ENCODE data around the gene UBE2D4. TPM values are rescaled to one million over a fixed set of nuclear protein-coding genes. Genes with fewer than 3 reads are reported as not detected.

The UBE2D4 gene
- total RNA-seq (2011; cell fraction: chromatin; rRNA removed; ENCODE audit: low replicate concordance) = 5.1 and 8.4 TPM in 2 replicates
- 3.8 and 4.3 TPM in 2 replicates for total RNA-seq (2011; cell fraction: nucleolus; rRNA removed)
- 4.6 and 7.3 TPM in 2 replicates for total RNA-seq (2011; cell fraction: nucleoplasm; rRNA removed)
- total RNA-seq (2014; rRNA removed) (4.5 and 9.1 TPM in 2 replicates), total RNA-seq (2014; rRNA removed; fragmentation: Illumina TruSeq; extraction: Trizol) (6.4 and 6.9 TPM in 2 replicates), total RNA-seq (2015; rRNA removed; fragmentation: Illumina TruSeq; extraction: Trizol) (7.0 and 8.3 TPM in 2 replicates), total RNA-seq (2021) (10.2 and 11.7 TPM in 2 replicates), polyA plus RNA-seq (2011; rRNA removed) (14.3 and 17.4 TPM in 2 replicates), polyA plus RNA-seq (2014; fragmentation: Illumina TruSeq; extraction: Trizol) (12.0 and 16.2 TPM in 2 replicates), polyA plus RNA-seq (2014; fragmentation: Nextera tagmentation; extraction: Ambion mirVana) (1 to 10 TPM; 3.3 to 4.7 TPM), polyA plus RNA-seq (2014; rRNA removed) (7.5 and 9.0 TPM in 2 replicates), polyA minus RNA-seq (2011; rRNA and poly(A)+ RNA removed) (14.8 and 20.1 TPM in 2 replicates), Bru-seq, nascent RNA (percentile 52 among the genes with signal in this experiment), BruChase-seq, experiment 1, labeled RNA remaining after a 2-hour chase (percentile 52 among the genes with signal in this experiment), BruChase-seq, experiment 2, labeled RNA remaining after a 6-hour chase (percentile 52 among the genes with signal in this experiment)
- 24.0 and 24.2 TPM in 2 replicates for polyA plus RNA-seq (2011; cell fraction: cytosol; rRNA removed)
- polyA plus RNA-seq (2011; cell fraction: nucleus; rRNA removed) = 9.4 and 10.3 TPM in 2 replicates
- 10.5 and 13.2 TPM in 2 replicates for polyA plus RNA-seq (2012)
- 7.6 and 11.1 TPM in 2 replicates for polyA minus RNA-seq (2011; cell fraction: cytosol; rRNA and poly(A)+ RNA removed)
- polyA minus RNA-seq (2011; cell fraction: nucleus; rRNA and poly(A)+ RNA removed) = 1.3 and 4.7 TPM in 2 replicates
- long read RNA-seq, experiment 1, transcript UBE2D4-201 (7 exons, 3,974 nt) = major isoform, 8 of 25 reads
- long read RNA-seq, experiment 1, partial matches to known transcripts = 1 of 25 reads
- long read RNA-seq, experiment 1, other reads (novel, unspliced or antisense) = 10 of 25 reads
- long read RNA-seq, experiment 2, transcript UBE2D4-201 (7 exons, 3,974 nt) = major isoform, 10 of 21 reads
- long read RNA-seq, experiment 2, partial matches to known transcripts = 0 of 21 reads
- long read RNA-seq, experiment 2, other reads (novel, unspliced or antisense) = 9 of 21 reads
- long read RNA-seq, experiment 3, transcript UBE2D4-201 (7 exons, 3,974 nt) = major isoform, 11 of 17 reads
- long read RNA-seq, experiment 3, partial matches to known transcripts = 0 of 17 reads
- long read RNA-seq, experiment 3, other reads (novel, unspliced or antisense) = 6 of 17 reads

- TSS peak; percentile 82 for BruUV-seq (replicated peaks)
- Histone ChIP-seq H3K36me3 (ENCODE audit: control insufficient read depth, insufficient read depth, low read length) (no peaks in the 10 kb centered on the region), H3K9ac (ENCODE audit: insufficient read depth in 1 of 2, low read depth in 2 of 2, low read length in 2 of 2) (peak within 1 kb of the TSS; percentile 89 to 91), H3K9me3 (replicated peaks; ENCODE audit: control insufficient read depth, insufficient read depth, low read depth, low read length) (no peaks in the 10 kb centered on the region; the same call in 1 of the 2 replicates), H3K4me3 (peak within 1 kb of the TSS; percentile 63), H2AFZ (ENCODE audit: low read depth, low read length) (peak within 1 kb of the TSS; percentile 90), H3K4me2 (ENCODE audit: insufficient read depth, low read length) (peak within 1 kb of the TSS; percentile 99), H3K27ac (ENCODE audit: extremely low read depth, low read depth, low read length) (peak within 1 kb of the TSS; percentile 88), H3K4me1 (replicated peaks in 1 of 2; ENCODE audit: control insufficient read depth in 2 of 2, insufficient read depth in 2 of 2, low read length in 2 of 2) (peaks cover 15 to 17% of the 10 kb centered on the region in 2 experiments; a peak in 4 of 5 replicates), H3K9me1 (ENCODE audit: control insufficient read depth, insufficient read depth, low read length) (no peaks in the 10 kb centered on the region), H3K79me2 (ENCODE audit: control insufficient read depth, insufficient read depth, low read length) (peaks cover 17% of the 10 kb centered on the region), H3K27me3 (ENCODE audit: control insufficient read depth in 2 of 2, insufficient read depth in 2 of 2, low read length in 2 of 2) (no peaks in the 10 kb centered on the region), H4K20me1 (replicated peaks; ENCODE audit: control insufficient read depth, insufficient read depth, low read length) (no peaks in the 10 kb centered on the region)
- CTCF ChIA-PET (ENCODE audit: low intra/inter-chr PET ratio) = no interaction called here
- intact Hi-C loops (cut with micrococcal nuclease) = no loop called here
- under 1% methylated on average over 79 of the region's 82 CpGs for WGBS (ENCODE audit: insufficient coverage, low coverage, missing lambda C conversion rate)
- in situ Hi-C loops (cut with MboI) = no loop called here
- POLR2A ChIA-PET = interaction anchor here (0.6 to 1.5 kb wide), 5 partner anchors 15 to 855 kb away, joined by 3 to 6 read pairs (median 3); no protein-coding TSS in a partner anchor
- DNase-seq (ENCODE audit: extremely low read depth in 1 of 4, low spot score in 3 of 4) (peak; percentile 89 to 93 (median 90)), ATAC-seq (peak; percentile 95), FAIRE-seq (peak; percentile 70)
- TF ChIP-seq PYGO2 (tag; IDR thresholded peaks at IDR 0.05) (no peak), ZNF444 (CRISPR knock-in tag; IDR thresholded peaks at IDR 0.05) (no peak), SIN3A (IDR thresholded peaks at IDR 0.05; ENCODE audit: borderline replicate concordance in 2 of 2, control insufficient read depth in 1 of 2, low read depth in 2 of 2, low read length in 2 of 2) (peak in 1 of 2 experiments; percentile 44; a peak in 1 of 4 replicates), ATF1 (CRISPR knock-in tag; IDR thresholded peaks at IDR 0.05) (0 out of 2 replicates have a peak, but pooled peaks have one; percentile 15), ATF1 (tag; IDR thresholded peaks at IDR 0.05) (peak; percentile 91), ZNF23 (CRISPR knock-in tag; IDR thresholded peaks at IDR 0.05) (no peak), BRF2 (IDR thresholded peaks at IDR 0.05; ENCODE audit: borderline replicate concordance, insufficient read depth, insufficient read length) (no peak), TBL1XR1 (IDR thresholded peaks at IDR 0.05; ENCODE audit: low read length in 2 of 2) (peak in 1 of 2 experiments; percentile 15; a peak in 1 of 4 replicates), CBFA2T3 (IDR thresholded peaks at IDR 0.05) (peak; percentile 16; the same call in 1 of the 2 replicates), RNF219 (CRISPR knock-in tag; IDR thresholded peaks at IDR 0.05) (no peak), ZNF134 (CRISPR knock-in tag; conservative IDR thresholded peaks at IDR 0.05) (0 out of 2 replicates have a peak, but pooled peaks have one; percentile 3), SAP30 (IDR thresholded peaks at IDR 0.05; ENCODE audit: borderline replicate concordance, insufficient read depth, low read depth, low read length, poor library complexity, severe bottlenecking) (peak; percentile 79), HDGF (IDR thresholded peaks at IDR 0.05) (no peak)
Observed at GRCh38 chr7:43925984-43926797, at the start of gene UBE2D4. Gene UBE2D4, plus strand, starts transcription at chr7:43926436. Its CDS starts 97 bp downstream, at chr7:43926533.
